SK-N-SH treated with all-trans-retinoic acid at 6 μM for 48 hours (cell line): ENCODE measurements around the gene NIFK.

Source experiments
- ARNTL ChIP-seq: fragments of 450-650 bp; formaldehyde crosslinking; IDR thresholded peaks from 2 replicates; pipeline ENCODE4 v1.5.0; 2020; ENCODE audit warnings: low read depth, mild to moderate bottlenecking, moderate library complexity, borderline replicate concordance
- OSR1 ChIP-seq: fragments of 250-450 bp; sonication (Bioruptor Pico); IDR thresholded peaks from 2 replicates; pipeline ENCODE4 v1.8.0; 2022; ENCODE audit warnings: moderate library complexity, mild to moderate bottlenecking, inconsistent platforms
- PPARA ChIP-seq: fragments of 250-450 bp; sonication (Bioruptor Pico); IDR thresholded peaks from 2 replicates; pipeline ENCODE4 v1.5.0; 2020; ENCODE audit warnings: mild to moderate bottlenecking, borderline replicate concordance
- RARB ChIP-seq: fragments of 250-450 bp; sonication (Bioruptor Pico); IDR thresholded peaks from 2 replicates; pipeline ENCODE4 v1.8.0; 2021; ENCODE audit warnings: mild to moderate bottlenecking, moderate library complexity
- TOX ChIP-seq: fragments of 250-450 bp; sonication (Bioruptor Pico); IDR thresholded peaks from 2 replicates; pipeline ENCODE4 v1.8.0; 2021; ENCODE audit warnings: mild to moderate bottlenecking, moderate library complexity, borderline replicate concordance
- ZFP3 ChIP-seq: fragments of 250-450 bp; sonication (Bioruptor Pico); IDR thresholded peaks from 2 replicates; pipeline ENCODE4 v1.5.0; 2020; ENCODE audit warnings: mild to moderate bottlenecking, moderate library complexity
- ZNF8 ChIP-seq: fragments of 450-650 bp; formaldehyde crosslinking; IDR thresholded peaks from 2 replicates; pipeline ENCODE4 v1.5.0; 2020; ENCODE audit warnings: mild to moderate bottlenecking, moderate library complexity

DNA sequence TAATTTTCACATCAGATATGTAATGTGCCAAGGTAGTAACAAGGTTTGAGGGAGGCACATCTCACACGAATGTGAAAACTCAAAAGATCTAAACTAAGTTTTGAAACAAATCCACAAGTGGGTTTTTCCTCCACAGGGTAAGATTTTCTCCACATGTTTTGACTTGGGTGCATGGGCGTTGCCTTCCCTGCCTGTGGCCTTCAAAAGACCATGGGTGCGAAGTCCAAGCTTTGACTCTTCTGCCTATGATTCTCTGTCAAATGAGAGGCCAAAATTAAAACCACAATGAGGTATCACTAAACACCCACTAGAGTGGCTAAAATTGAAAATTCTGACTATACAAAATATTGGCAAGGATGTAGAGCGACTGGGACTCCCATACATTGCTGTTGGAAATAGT is 30.7 kb downstream of the NIFK start:
- TF ChIP-seq ZNF8 (CRISPR knock-in tag) (no peak), ZFP3 (no peak), OSR1 (CRISPR knock-in tag) (no peak), PPARA (CRISPR knock-in tag) (no peak), RARB (CRISPR knock-in tag) (no peak), ARNTL (CRISPR knock-in tag) (no peak), TOX (CRISPR knock-in tag) (no peak)
